Measurements from ENCODE around the gene OSTF1. TPM values are rescaled to one million over a fixed set of nuclear protein-coding genes. Genes with fewer than 3 reads are reported as not detected.

Gene OSTF1
- total RNA-seq, 1 donor from 2014 or later = 25.1 TPM

- H3K4me1 ChIP-seq = no peaks in the 10 kb centered on the region
- TF ChIP-seq, protein P1, sequence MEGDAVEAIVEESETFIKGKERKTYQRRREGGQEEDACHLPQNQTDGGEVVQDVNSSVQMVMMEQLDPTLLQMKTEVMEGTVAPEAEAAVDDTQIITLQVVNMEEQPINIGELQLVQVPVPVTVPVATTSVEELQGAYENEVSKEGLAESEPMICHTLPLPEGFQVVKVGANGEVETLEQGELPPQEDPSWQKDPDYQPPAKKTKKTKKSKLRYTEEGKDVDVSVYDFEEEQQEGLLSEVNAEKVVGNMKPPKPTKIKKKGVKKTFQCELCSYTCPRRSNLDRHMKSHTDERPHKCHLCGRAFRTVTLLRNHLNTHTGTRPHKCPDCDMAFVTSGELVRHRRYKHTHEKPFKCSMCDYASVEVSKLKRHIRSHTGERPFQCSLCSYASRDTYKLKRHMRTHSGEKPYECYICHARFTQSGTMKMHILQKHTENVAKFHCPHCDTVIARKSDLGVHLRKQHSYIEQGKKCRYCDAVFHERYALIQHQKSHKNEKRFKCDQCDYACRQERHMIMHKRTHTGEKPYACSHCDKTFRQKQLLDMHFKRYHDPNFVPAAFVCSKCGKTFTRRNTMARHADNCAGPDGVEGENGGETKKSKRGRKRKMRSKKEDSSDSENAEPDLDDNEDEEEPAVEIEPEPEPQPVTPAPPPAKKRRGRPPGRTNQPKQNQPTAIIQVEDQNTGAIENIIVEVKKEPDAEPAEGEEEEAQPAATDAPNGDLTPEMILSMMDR (IDR thresholded peaks at IDR 0.05) = no peak
- H3K27ac ChIP-seq = no peak overlapping the region
- no peaks in the 10 kb centered on the region for H3K27me3 ChIP-seq
- no peaks in the 10 kb centered on the region for H3K36me3 ChIP-seq
- no peak for DNase-seq (ENCODE audit: low spot score in 2 of 2)
- no peaks in the 10 kb centered on the region for H3K9me3 ChIP-seq
- intact Hi-C loops (cut with DNase I) = no loop called here
- no peak overlapping the region for H3K4me3 ChIP-seq
Observed at GRCh38 chr9:75104607-75105006, 16.3 kb downstream of the OSTF1 start.

DNA sequence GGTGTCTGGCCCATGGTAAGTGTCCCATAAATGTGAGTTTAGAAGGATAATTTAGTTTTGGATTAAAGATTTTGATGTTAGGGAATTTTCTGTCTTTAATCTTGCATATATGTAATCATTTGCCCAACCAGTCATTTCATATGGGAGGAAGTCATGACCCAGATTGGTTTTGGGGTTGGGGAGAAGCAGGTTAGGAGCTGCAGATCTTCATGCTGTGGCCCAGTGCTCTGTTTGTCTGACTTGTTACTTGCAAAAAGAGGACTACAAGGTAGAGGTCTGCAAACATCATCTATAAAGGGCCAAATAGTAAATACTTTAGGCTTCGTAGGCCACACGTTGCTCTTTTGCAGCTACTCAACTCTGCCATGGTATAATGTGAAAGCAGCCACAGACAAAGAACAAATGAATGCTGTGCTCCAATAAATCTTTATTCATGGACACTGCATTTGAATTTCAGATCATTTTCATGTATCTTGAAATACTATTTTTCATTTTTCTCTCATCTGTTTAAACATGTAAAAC lies 16.8 kb downstream of the OSTF1 start:
- Histone ChIP-seq H3K4me3 (no peak overlapping the region), H3K27ac (no peak overlapping the region), H3K27me3 (no peaks in the 10 kb centered on the region), H3K9me3 (no peaks in the 10 kb centered on the region), H3K36me3 (no peaks in the 10 kb centered on the region), H3K4me1 (no peaks in the 10 kb centered on the region)
- TF ChIP-seq, protein P1 (IDR thresholded peaks at IDR 0.05) = no peak
- intact Hi-C loops (cut with DNase I) = no loop called here
- DNase-seq (ENCODE audit: low spot score in 2 of 2) = no peak

DNA sequence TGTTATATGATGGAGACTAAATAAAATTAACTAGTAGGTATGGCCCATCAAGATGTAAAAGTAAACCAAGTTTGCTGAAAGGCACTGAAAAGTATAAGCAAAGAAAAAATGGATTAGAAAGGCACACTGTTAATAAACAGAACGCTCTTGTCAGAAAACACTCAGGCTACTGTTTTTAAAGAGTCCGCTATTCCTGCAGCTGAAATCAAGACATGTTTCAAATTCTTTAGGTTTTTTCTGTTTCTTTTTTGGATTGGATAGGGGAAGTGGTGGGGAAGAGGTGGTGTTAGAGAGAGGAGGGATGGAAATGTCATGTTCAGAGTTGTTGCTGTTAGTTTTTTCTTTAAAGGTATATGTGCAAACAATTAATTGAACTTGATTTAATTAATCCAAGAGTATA lies 17.5 kb downstream of the OSTF1 start:
- H3K36me3 ChIP-seq = no peaks in the 10 kb centered on the region
- H3K27ac ChIP-seq = no peak overlapping the region
- H3K4me1 ChIP-seq = no peaks in the 10 kb centered on the region
- TF ChIP-seq, protein P1 (IDR thresholded peaks at IDR 0.05) = no peak
- H3K27me3 ChIP-seq = no peaks in the 10 kb centered on the region
- no peak for DNase-seq (ENCODE audit: low spot score in 2 of 2)
- no peak overlapping the region for H3K4me3 ChIP-seq
- H3K9me3 ChIP-seq = no peaks in the 10 kb centered on the region
- intact Hi-C loops (cut with DNase I) = no loop called here

- no peak for DNase-seq (ENCODE audit: low spot score in 2 of 2)
- H3K9me3 ChIP-seq = no peaks in the 10 kb centered on the region
- no peaks in the 10 kb centered on the region for H3K36me3 ChIP-seq
- H3K27me3 ChIP-seq = no peaks in the 10 kb centered on the region
- no peaks in the 10 kb centered on the region for H3K4me1 ChIP-seq
- intact Hi-C loops (cut with DNase I) = no loop called here
- no peak overlapping the region for H3K4me3 ChIP-seq
- TF ChIP-seq, protein P1 (IDR thresholded peaks at IDR 0.05) = no peak
- H3K27ac ChIP-seq = no peak overlapping the region
Observed at GRCh38 chr9:75106857-75107256, 18.5 kb downstream of the OSTF1 start.

DNA sequence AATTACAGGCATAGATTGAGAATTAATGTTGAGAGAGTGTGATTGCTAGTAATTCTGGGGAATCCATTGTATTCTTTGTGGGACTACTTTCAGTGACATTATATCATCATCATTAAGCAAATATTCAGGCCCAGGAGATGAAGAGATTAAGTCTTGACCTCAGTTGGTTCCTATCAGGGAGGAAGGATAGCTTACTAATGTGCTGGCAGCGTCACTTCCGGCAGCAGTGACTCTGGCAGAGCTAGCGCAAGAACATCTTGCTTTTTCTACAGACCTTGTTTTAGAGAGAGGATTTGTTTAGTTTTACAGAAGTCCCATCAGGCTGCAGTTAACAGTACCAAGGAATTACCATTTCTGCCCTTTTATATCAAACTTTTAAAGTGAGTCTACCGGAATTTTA lies 20.3 kb downstream of the OSTF1 start:
- intact Hi-C loops (cut with DNase I) = no loop called here
- Histone ChIP-seq H3K4me3 (no peak overlapping the region), H3K36me3 (no peaks in the 10 kb centered on the region), H3K9me3 (no peaks in the 10 kb centered on the region), H3K27ac (no peak overlapping the region), H3K4me1 (no peaks in the 10 kb centered on the region), H3K27me3 (no peaks in the 10 kb centered on the region)
- no peak for DNase-seq (ENCODE audit: low spot score in 2 of 2)
- TF ChIP-seq, protein P1 (IDR thresholded peaks at IDR 0.05) = no peak
